GM21447 (cell line): Measurements from ENCODE around the gene EIF4A2.

Source experiments
- ATAC-seq: cut with Tn5 transposase; IDR thresholded peaks from one replicate; pipeline ENCODE4 v1.9.1; 2021; ENCODE audit not compliant: unreplicated experiment

EIF4A2 gene

DNA sequence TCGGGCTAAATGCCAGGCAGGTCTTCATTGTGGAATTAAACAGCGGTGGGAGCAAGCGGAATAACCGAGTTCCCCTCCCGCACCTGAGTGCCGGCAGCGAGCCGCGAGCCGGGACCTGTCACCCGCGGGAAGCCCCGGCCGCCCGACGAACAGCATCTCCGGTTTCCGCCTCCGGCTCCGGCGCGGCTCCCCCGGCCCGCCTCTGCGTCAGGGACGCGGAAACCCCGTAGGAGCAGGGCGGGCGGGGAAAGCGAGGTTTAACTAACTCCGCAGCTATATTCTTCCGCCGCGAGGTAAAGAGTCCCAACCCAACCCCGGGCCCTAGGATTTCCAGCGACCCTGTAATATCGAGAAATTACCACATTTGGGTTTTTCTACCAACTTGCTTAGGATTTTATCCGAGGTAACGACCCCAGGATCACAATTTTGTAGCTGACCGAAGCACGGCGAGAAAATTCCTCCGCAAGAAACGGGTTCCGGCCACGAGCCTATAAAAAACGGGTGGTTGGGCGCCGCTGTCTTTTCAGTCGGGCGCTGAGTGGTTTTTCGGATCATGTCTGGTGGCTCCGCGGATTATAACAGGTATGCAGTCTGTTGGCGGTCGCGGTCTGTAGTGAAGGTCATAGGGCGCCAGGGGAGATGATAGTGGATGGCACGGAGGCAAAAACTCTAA is at the start of gene EIF4A2:
Gene EIF4A2, plus strand, starts transcription at position 520 of the 673 bp plus-strand sequence. Its CDS starts 34 bp downstream, at position 554.
- ATAC-seq, result peak; percentile 57

DNA sequence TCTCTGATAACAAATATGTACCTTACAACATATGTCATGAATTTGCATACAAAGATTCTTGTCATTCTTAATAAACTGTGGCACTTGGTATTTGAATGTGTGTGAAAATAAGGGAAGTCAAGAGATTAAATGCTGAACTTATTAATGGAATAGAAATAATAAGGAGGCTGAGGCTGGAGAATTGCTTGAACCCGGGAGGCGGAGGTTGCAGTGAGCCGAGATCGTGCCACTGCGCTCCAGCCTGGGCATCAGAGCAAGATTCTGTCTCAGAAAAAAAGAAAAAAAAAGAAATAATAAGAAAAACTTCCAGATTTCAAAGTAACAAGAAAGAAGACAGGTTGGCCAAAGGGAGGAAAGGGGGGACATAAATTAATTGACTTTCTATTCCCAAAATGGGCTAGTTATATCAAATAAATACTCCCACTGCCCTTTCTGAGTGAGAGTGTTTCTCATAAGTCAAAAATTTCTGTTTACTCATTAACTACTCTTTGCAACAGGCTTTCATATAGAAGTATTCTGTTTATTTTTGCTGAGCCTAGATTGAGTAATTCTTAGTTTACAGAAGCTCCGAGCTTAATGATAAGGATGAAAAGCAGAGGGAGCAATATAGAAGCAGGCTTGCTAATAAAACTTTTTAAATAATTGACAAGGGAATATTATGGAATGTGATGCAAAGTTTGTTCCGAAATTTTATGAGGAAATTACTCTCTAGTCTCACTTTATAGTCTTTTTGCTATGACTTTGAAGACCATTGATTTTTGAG is 40.6 kb upstream of the EIF4A2 start:
- ATAC-seq, result no peak

DNA sequence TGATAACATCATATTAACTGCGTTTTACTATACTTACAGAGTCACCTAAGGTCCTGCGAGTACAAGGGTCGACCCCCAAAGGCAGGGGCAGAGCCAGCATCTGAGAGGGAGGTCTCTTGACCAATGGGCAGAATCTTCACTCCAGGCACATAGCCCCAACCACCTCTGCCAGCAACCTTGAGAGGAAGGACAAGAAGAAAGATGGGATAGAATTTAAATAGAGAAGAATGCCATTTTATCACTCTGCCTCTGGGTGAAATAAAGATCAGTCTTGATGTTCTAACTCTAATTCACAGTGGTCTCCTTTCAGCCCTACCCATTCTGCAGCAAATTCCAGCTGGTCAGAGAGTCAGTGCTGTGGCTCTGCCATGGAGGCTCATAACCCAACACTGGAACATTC is 39.7 kb upstream of the EIF4A2 start:
- ATAC-seq, result no peak

DNA sequence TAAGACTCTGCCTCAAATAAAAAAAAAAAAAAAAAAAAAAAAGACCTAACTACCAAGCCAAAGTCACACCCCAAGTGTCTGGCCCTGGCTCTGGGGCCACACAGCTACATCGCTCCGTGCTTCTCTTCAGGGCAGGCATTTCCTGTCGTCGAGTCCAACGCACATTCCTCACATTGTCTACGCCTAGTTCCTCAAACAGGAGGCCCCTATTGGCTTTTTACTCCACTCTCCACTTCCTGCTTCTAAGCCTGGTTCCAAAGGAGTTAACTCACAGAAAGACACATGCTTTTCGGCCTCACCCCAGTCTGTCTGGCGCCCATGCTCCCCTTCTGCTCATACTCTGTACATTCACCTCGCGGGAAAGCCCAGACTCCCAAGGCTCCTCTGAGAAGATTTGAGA is 37.4 kb upstream of the EIF4A2 start:
- no peak for ATAC-seq

DNA sequence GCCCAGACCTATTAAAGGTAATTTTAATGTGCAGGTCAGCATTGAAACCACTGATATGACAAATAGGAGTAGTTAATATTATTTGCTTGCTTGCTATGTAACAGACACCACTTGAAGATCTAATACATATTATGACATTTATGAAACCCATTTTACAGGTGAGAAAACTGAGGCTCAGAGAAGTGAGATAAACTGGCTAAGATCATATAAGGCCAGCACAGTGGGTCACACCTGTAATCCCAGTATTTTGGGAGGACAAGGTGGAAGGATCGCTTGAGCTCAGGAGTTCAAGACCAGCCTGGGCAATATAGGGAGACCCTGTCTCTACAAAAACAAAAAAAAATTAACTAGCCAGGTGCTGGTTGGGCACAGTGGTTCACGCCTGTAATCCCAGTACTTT is 33.1 kb upstream of the EIF4A2 start:
- ATAC-seq, result no peak

DNA sequence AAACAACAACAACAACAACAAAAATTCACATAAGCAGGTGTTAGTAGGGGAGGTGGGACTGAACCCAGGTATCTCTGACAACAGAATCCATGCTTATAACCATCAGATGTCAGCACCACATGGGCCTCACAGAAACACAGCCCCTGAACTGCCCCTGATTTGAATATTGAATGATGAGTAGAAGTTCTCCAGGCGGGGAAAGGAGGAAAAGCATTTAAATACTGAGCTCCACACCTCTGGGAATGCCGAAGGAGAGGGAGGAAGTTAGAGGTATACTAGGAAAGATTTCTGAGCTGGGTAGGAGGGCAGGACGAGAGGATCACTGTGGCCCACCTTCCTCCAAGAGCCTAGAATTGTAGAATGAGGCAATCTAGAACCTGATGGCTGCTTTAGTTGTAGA is 31.9 kb upstream of the EIF4A2 start:
- no peak for ATAC-seq

DNA sequence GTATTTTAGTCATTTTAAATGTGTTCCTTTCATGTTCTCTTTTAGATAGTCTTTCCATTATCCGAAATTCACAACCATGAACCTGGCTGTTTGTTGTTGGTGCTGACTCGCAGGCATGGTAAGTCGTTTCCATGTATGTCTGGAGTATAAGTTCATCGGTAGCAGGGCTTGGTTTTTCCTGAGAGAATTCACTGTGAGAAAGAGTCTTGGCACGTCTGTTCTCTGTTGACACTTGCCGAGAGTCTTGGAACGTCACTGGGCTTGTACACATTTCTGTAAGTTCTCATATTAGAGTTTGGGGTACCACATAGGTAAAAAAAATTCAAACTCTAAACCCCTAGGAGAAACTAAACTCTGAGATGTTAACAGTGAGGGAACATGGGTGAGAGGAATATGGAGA is 29.4 kb upstream of the EIF4A2 start:
- no peak for ATAC-seq

DNA sequence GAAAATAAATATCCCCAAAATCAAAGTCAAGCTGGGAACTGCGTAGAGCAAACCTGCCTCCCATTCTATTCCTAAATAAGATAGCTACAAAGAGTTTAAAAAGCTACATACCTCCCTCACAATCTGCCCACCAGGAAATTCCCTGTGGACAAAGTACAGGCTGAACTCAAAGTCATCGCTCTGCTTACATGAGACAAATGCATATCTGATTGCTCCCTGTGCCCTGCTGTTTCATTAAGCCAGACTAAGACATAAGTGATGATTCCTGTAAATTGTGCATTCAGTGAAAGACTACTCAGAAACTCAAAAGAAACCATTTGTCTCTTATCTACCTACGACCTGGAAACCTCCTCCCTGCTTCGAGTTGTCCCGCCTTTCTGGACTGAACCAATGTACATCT is 28.5 kb upstream of the EIF4A2 start:
- no peak for ATAC-seq

DNA sequence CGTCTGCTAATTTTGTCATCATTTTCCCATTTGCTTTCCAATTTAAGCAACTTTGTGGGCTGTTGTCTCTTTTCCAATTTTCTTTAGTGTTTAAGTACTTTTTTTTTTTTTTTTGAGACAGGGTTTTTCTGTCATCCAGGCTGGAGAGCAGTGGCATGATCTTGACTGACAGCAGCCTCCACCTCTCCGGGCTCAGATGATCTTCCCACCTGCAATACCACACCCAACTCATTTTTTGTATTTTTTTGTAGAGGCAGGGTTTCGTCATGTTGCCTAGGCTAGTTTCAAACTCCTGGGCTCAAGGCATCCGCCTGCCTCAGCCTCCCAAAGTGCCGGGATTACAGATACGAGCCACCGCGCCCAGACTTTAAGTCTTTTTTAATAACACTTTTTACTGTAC is 26.2 kb upstream of the EIF4A2 start:
- no peak for ATAC-seq

DNA sequence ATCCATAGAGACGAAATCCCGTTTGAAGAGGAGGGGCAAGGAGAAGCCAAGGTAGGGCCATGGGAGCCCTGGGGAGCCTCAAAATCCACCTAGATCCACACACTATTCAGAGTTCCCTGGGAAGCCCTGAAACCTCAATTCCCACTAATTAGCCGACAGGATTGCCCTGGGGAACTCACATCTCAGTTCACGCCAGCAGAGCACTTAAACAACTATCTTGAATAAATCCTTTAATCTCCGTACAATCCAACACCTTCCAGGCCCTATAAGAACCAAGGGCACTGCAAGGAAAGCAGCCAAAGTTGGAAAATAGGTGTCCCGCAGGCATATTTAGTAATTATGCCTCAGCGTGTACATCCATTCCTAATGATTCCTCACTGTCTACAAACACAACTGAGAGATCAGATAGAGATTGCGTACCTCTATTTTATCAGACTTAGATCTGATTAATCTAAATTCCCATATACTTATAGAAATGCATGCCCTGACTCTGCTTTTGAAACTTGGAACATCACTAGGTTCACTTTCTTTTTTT is 25.6 kb upstream of the EIF4A2 start:
- ATAC-seq, result no peak

DNA sequence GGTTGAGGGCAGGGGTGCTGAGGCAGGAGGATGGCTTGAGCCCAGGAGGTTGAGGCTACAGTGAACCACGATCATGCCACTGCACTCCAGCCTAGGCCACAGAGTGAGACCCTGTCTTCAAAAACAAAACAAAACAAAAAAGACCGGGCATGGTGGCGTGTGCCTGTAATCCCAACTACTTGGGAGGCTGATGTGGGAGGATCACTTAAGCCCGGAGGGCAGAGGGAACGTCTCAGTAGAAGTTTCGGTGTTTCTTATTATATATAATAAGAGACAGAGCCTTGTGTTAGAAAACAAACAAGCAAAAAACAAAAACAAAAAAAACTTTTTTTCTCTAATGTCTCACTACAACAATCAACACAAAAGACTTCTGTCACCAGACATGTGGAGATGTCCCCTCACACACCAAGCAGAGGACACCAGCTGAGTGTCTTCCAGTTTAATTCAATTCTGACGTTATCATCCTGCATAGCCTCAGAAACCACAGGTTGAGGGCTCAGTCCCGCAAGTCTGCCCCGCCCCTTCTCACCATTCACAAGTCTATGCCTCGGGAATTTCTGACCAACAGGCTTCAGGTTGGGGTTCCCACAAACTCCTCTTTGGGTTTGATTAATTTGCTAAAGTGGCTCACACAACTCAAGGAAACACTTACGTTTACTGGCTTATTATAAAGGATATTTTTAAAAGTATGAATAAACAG is 24.0 kb upstream of the EIF4A2 start:
- ATAC-seq, result no peak

DNA sequence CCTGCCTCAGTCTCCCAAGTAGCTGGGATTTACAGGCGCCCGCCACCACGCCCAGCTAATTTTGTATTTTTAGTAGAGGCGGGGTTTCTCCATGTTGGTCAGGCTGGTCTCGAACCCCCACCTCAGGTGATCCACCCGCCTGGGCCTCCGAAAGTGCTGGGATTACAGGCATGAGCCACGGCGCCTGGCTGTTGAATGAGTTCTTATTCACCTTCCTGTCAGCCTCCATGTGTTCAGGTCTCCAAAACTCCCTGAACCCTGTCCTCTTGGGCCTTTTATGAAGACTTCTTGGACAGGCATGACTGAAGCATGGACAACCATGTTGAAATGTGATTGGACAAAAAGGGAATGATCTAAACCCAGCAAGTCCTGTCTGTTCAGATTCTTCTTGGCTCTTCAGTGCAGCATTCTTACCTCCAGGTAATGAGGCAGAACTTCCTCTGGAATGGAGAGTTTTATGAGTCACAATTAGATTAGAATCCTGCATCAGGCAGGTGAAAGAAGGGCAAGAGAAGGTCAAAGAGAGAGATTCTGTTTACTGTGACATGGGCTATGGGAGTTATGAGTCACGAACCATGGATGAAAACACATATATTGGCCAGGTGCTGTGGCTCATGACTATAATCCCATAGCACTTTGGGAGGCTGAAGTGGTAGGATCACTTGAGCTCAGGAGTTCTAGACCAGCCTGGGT is 23.1 kb upstream of the EIF4A2 start:
- no peak for ATAC-seq

DNA sequence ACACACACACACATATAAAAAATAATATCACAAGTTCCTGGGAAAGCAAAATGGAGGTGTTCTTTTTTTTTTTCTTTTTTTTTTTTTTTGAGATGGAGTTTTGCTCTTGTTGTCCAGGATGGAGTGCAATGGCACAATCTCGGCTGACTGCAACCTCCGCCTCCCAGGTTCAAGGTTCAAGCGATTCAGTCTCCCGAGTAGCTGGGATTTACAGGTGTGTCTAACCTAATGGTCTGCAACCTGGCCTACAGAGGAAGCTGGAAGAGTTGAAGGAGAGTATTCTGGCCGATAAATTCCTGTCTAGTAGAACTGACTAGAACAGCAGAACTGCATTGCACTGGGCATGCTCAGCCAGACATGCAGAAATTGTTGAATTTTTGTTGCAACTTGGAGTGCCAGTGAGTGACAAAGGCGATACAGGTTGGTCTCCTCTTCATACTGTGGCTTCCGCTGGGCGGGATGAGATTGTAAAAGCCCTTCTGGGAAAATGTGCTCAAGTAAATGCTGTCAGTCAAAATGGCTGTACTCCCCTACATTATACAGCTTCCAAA is 22.4 kb upstream of the EIF4A2 start:
- no peak for ATAC-seq

DNA sequence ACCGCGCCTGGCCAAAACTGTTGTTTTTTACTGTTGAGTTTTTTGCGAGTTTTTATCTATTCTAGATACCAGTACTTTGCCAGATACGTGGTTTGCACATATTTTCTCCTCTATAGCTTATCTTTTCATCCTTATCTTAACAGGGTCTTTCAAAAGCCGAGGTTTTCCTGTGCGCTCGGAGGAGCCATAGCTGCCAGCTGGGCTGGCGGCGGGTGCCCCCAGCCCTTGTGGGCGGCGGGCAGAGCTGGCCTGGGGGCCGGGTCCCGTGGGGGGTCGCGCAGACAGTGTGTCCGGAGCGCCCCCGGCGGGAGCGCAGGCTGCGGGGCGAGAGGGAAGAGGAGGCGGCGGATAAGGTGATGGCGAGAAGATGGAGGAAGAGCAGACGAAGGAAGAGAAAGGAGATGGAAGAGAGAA is 11.1 kb upstream of the EIF4A2 start:
- ATAC-seq, result peak; percentile 41

DNA sequence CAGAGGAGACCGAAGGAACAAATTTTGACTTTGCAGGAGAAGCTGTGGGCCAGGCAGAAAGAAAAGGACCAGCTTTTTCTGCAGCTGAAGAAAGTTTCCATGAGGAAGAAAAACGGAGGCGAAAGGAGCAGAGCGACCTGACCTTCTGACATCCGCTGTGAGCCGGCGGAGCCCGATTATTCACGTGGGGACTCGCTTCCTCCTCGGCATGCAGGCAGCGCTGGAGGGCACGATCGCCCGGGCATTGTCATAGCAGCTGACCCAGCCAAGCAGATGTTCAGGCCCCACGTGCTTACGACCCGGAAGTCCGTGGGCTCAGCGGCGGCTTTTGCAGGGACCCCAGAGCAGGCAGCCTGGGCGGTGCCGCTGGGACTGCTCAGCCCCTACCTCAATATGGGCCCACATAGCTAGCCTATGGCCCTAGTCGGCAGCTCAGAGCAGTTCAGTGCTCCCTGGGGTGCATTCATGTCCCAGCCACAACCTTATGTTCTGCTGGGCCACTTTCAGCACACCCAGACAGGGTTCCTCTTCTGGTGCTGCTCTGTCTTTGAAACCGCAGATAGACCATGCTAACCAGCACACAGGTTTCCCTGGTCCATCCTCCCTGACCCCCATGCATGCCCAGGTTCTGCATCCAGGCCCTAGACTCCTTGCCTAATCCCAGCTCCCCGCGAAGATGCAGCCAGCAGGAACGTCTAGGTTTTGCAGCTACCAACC is 10.5 kb upstream of the EIF4A2 start:
- ATAC-seq, result peak; percentile 92

DNA sequence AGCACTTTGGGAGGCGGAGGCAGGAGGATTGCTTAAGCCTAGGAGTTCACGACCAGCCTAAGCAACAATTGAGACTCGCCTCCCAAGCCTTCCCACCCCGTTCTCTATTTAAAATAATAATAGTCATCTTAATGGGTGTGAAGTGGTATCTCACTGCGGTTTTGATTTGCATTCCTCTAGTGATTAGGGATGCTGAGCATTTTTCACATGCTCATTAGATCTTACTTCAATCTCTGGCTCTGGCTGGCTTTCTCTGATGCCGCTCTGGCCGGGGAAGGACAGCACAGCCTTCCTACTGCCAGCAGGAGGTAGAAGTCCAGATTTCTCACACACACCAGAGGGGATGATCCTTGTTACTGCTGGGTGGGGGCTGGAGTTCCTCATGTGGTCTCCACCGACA is 7.4 kb upstream of the EIF4A2 start:
- ATAC-seq, result no peak

DNA sequence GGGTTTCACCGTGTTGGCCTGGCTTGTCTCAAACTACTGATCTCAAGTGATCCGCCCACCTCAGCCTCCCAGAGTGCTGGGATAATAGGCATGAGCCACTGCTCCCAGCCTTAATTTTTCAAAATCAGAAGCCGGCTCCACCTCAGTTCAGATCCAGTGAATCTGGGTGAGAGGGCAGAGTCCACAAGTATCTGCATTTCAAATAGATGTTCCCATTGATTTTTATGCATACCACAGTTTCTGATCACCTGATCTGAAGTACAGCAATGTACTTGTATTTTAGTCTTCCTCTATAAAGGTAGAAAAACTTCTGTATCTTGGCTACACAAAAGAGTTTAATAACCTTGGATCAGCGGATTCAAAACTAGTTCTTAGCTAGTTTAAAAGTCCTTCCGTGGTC is 4.2 kb upstream of the EIF4A2 start:
- ATAC-seq, result no peak

DNA sequence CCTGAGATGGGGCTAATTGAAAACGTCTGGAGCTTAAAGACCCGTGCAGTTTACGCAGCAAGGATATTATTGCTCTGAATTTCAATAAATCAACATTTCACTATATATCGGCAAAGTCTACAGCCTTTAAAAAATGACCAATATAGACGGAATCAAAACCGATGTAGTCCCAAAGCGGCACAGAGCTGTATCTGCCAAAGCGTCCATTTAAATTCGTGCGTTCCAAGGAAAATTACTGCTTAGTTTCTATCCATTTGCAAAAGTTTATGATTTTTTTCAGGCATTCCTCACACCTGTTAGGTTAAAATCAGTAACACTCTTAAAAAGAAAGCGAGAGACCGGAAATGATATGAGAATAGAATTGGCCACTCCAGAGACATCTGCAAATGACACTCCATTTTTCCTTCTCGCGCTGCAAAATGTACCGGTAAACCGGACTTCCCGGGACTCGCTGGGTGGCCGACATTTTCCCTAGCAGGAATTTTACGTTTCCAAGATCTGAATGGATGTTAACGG is 777 bp upstream of the EIF4A2 start:
- ATAC-seq, result no peak

DNA sequence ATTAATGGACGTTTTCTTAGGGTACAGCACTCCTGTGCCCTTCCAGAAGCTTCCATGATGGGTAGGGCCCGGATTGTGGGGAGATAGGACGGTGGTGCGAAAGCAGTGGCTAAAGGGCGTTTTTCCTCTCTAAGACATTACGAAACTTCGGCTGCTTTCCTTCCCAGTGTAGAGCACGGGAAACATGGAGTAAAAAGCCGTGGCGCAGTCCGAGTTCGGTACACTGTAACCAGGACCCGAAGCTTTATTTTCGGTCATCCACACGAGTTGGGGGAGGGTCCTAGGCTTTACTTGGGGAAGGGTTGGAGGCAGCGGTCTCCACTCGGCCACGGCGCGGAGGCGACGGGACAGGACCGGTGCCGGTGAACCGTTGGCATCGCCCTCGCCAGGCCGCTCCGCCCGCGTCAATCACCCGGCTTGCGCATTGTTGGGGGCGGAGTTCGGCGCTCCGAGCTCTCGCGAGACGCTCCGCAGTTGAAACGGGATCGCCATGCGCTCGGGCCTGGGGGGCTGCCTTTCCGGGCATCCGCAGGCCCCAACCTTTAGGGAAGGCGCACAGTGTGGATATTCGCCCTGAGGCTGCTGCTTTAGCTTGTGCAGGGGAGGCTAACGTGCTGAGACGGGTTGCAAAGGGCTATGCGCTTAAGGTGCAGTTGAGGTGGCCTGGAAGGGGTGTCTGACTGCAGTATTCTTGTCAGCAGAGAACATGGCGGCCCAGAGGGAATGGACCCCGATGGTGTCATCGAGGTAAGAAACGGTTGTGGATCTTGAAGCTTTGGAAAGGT is 546 bp downstream of the EIF4A2 start:
- ATAC-seq, result peak; percentile 70
